Endometrium (tissue), 2 donors: ENCODE measurements around the gene AP1M1.
"Not testable (repeated sequence)": the region's sequence is repeated elsewhere in the genome, so short reads cannot be mapped to it uniquely, and the experiment has no call there.

Experiments
- FAIRE-seq: peaks from 2 replicates; lab custom pipeline; 2012; peaks lifted over from hg19 to GRCh38; lab: Jason Lieb, UNC
- donor health status: control.
- donor health status: control.

The AP1M1 gene

GRCh38 chr19:16197622-16198369 lies at the start of gene AP1M1:
Gene AP1M1, plus strand, starts transcription at chr19:16197911. Its CDS starts 116 bp downstream, at chr19:16198027.
- no peak for FAIRE-seq

GRCh38 chr19:16148443-16149229 lies 49.1 kb upstream of the AP1M1 start:
- no peak for FAIRE-seq

GRCh38 chr19:16153582-16154336 lies 44.0 kb upstream of the AP1M1 start:
- FAIRE-seq, result no peak

- FAIRE-seq, result no peak
Measured at GRCh38 chr19:16154557-16154956, 43.2 kb upstream of the AP1M1 start.

DNA sequence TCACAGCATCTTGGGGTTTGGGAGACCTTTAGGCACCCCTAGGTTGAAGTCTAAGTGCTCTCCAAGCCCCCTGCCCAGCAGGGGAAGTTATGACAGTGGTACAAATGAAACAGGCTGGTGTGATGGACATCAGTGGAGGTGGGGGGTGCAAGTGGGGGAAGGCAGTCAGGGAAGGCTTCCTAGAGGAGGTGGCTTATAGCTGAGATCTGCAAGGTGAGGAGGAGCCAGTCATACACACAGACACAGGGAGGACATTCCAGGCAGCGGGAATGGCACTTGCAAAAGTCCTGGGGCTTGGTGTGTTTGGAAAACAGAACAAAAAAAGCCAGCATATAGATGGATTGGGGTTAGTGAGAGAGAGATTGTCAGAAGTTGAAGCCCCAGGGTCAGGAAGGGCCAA lies 42.6 kb upstream of the AP1M1 start:
- no peak for FAIRE-seq

- no peak for FAIRE-seq
Measured at GRCh38 chr19:16156904-16157303, 40.8 kb upstream of the AP1M1 start.

DNA sequence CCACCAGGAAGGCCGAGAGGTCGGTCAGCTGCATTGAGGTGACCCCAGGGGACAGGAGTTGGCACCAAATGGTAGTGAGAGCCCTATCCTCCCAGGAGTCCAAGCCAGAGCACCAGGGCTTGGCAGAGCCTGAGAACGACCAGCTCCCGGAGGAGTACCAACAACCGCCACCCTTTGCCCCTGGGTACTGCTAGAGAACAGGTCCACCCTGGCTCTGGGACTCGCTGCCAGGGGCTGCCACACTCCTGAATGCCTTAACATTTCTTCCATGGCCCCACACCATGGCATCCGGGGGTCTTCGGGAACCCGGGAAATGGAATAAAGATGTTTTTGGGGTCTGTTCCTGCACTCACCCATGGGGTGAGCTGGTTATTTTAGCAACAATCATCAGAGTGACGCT lies 40.1 kb upstream of the AP1M1 start:
- FAIRE-seq, result no peak

DNA sequence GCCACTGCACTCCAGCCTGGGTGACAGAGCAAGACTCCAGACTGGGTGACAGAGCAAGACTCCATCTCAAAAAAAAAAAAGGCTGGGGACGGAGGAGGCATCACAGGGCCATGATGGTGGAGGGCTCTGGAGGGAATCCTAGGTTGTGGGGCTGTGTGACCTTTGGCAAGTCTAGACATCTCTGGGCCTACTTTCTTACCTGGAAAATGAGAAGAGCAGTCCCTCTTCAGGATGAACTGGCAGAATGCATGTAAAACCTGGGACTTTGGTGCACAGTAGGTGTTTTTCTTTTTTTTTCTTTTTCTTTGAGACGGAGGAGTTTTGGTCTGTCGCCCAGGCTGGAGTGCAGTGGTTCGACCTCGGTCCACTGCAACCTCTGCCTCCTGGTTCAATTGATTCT lies 38.1 kb upstream of the AP1M1 start:
- no peak for FAIRE-seq

DNA sequence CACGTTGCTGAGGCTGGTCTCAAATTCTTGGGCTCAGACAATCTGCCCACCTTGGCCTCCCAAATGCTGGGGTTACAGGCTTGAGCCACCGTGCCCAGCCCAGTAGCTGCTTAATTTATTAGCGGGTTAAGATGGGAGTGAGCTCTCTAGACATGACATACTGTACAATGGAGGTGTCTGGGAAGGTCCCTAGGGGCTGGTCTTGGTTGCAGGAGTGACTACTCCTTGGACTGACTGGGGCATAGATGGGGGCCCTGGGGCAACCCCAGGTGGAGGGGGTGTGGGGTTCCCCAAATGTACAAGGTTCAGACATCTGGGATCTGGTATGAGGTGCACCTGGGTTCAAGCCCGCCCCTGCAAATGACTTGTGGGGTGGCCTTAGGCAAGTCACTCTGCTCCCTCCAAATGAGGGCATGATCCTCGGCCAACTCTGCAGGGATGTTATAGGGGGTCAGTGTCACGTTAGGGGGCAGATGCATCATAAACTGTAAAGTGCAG lies 37.2 kb upstream of the AP1M1 start:
- no peak for FAIRE-seq

GRCh38 chr19:16160943-16161560 lies 36.7 kb upstream of the AP1M1 start:
- no peak for FAIRE-seq

GRCh38 chr19:16161840-16162239 lies 35.9 kb upstream of the AP1M1 start:
- FAIRE-seq, result no peak

GRCh38 chr19:16164222-16164890 lies 33.4 kb upstream of the AP1M1 start:
- FAIRE-seq, result no peak

DNA sequence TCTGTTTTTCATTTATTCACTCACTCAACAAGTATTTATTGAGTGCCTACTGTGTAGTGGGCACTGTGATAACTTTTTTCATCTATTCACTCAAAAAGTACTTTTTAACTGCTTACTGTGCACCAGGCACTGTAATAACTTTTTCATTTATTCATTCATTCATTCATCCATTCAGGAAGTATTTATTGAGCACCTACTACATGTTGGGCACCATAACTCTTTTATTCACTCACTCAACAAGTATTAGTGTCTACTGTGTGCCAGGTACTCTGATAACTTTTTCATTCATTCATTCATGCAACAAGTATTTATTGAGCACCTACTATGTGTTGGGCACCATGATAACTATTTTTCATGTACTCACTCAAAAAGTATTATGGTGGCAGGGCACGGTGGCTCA lies 31.3 kb upstream of the AP1M1 start:
- no peak for FAIRE-seq

DNA sequence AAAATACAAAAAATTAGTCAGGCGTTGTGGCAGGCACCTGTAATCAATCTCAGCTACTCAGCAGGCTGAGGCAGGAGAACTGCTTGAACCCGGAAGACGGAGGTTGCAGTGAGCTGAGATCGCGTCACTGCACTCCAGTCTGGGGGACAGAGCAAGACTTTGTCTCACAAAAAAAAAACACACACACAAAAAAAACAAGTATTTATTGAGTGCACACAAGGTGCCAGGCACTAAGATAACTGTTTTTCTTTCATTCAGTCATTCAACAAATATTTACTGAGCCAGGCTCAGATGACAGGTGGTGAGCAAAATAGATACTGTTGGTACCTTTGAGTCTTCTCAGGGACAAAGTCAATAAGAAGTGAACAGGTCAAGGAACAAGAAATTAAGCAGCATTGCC lies 30.7 kb upstream of the AP1M1 start:
- no peak for FAIRE-seq

- FAIRE-seq, result no peak
Measured at GRCh38 chr19:16168465-16169081, 29.1 kb upstream of the AP1M1 start.

GRCh38 chr19:16170134-16170533 lies 27.6 kb upstream of the AP1M1 start:
- FAIRE-seq, result no peak

- no peak for FAIRE-seq
Measured at GRCh38 chr19:16175954-16176353, 21.8 kb upstream of the AP1M1 start.

DNA sequence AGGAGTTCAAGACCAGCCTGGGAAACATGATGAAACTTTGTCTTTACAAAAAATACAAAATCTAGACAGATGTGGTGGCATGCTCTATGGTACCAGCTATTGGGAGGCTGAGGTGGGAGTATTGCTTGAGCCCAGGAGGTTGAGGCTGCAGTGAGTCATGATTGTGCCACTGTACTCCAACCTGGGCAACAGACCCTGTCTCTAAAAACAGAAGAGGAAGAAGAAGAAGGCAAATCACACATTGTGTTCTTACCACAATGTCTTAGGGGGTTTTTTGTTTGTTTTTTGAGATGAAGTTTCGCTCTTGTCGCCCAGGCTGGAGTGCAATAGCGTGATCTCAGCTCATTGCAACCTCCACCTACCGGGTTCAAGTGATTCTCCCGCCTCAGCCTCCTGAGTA lies 18.8 kb upstream of the AP1M1 start:
- FAIRE-seq, result not testable (repeated sequence)

- FAIRE-seq, result no peak
Measured at GRCh38 chr19:16180611-16181010, 17.1 kb upstream of the AP1M1 start.

GRCh38 chr19:16184665-16185122 lies 13.0 kb upstream of the AP1M1 start:
- FAIRE-seq, result no peak

DNA sequence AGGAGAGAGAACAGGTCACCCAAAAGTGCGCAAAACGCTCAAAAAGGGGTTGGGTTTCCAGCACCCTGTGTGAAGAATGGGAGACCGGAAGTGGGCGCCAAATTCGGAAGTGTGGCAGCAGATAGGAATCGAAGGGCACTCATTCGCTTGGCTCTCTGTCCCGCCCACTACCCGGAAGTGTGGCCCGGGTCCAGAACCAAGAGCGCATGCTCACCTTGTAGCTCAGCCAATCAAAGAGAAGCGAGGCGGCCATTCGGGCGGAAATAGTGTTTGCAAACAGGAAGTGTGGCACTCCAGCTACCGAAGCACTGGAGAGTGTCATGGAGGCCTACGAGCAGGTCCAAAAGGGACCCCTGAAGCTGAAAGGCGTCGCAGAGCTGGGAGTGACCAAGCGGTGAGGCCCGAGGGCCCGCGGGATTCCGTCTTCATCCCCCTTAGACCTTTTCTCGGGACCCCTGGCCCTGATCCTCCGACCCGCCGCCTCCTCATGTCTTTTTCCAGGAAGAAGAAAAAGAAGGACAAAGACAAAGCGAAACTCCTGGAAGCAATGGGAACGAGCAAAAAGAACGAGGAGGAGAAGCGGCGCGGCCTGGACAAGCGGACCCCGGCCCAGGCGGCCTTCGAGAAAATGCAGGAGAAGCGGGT lies 12.5 kb upstream of the AP1M1 start, which contains the start of gene FAM32A:
FAM32A (plus strand) TSS at position 288 of the 645 bp plus-strand sequence; CDS start at position 321, 33 bp downstream.
- FAIRE-seq, result peak; percentile 98
